ENCODE measurements around the gene METTL15.

DNA sequence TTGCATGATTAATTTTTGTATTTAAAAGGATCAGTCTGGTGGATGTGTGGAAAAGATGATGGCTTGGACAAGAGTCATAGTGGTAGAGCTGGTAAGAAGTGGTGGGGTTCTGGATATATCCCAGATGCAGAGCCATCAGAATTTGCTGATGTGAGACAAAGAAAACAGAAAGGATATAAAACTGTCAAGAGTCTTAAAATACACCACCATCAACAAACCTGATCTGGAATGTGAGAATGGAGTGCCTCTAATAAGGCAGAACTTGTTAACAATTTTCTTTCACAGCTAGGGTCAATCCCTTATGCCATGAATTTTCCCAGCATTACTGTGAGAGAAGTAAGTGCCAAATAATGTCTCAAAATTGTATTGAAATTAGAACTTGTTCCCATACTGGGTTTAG, 215.4 kb downstream of the METTL15 start:
- TF ChIP-seq, protein P1, sequence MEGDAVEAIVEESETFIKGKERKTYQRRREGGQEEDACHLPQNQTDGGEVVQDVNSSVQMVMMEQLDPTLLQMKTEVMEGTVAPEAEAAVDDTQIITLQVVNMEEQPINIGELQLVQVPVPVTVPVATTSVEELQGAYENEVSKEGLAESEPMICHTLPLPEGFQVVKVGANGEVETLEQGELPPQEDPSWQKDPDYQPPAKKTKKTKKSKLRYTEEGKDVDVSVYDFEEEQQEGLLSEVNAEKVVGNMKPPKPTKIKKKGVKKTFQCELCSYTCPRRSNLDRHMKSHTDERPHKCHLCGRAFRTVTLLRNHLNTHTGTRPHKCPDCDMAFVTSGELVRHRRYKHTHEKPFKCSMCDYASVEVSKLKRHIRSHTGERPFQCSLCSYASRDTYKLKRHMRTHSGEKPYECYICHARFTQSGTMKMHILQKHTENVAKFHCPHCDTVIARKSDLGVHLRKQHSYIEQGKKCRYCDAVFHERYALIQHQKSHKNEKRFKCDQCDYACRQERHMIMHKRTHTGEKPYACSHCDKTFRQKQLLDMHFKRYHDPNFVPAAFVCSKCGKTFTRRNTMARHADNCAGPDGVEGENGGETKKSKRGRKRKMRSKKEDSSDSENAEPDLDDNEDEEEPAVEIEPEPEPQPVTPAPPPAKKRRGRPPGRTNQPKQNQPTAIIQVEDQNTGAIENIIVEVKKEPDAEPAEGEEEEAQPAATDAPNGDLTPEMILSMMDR (IDR thresholded peaks at IDR 0.05 in 8 of 11, conservative IDR thresholded peaks at IDR 0.05 in 3 of 11), result no peak
- no peak for TF ChIP-seq POLR2A (IDR thresholded peaks at IDR 0.05)
